Esophagus muscularis mucosa (tissue), 3 donors: Measurements from ENCODE around the gene RAB14.

Experiments
- POLR2AphosphoS5 ChIP-seq, 2 donors: sonication (generic); formaldehyde crosslinking; IDR thresholded peaks; one replicate each; pipeline ENCODE4 v1.6.1; 2017; ENCODE audit warnings: antibody characterized with exemption in 2 of 2
- TF ChIP-seq, protein P1 (sequence below), 3 experiments: fragments of 200-600 bp in 2 of 3; fragments of 450-650 bp in 1 of 3; sonication (generic) in 2 of 3; IDR thresholded peaks; one replicate each; pipeline ENCODE4 v1.5.1; 2017 to 2019; ENCODE audit warnings: antibody characterized with exemption in 3 of 3, mild to moderate bottlenecking in 2 of 3, moderate library complexity in 1 of 3

DNA sequence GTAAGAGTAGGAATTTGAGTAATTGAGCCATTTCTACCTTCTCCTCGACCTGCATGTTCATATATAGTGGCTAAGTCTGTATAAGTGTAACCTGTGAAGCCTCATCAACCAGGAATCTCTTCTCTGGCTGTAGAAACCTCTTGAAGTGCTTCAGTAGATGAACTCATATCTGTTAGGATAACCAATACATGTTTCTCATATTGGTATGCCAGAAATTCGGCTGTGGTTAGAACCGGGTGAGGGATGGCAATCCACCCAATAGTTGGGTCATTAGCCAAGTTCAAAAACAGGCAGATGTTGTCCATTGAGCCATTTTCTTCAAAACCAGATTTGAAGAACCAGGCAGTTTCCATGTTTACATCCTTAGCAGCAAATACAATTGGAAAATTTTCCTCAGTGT is 37.4 kb upstream of the RAB14 start:
- no peak for TF ChIP-seq POLR2AphosphoS5 (IDR thresholded peaks at IDR 0.05)
- TF ChIP-seq, protein P1, sequence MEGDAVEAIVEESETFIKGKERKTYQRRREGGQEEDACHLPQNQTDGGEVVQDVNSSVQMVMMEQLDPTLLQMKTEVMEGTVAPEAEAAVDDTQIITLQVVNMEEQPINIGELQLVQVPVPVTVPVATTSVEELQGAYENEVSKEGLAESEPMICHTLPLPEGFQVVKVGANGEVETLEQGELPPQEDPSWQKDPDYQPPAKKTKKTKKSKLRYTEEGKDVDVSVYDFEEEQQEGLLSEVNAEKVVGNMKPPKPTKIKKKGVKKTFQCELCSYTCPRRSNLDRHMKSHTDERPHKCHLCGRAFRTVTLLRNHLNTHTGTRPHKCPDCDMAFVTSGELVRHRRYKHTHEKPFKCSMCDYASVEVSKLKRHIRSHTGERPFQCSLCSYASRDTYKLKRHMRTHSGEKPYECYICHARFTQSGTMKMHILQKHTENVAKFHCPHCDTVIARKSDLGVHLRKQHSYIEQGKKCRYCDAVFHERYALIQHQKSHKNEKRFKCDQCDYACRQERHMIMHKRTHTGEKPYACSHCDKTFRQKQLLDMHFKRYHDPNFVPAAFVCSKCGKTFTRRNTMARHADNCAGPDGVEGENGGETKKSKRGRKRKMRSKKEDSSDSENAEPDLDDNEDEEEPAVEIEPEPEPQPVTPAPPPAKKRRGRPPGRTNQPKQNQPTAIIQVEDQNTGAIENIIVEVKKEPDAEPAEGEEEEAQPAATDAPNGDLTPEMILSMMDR (IDR thresholded peaks at IDR 0.05) = no peak
